ENCODE data around the gene SOHLH1. TPM values are rescaled to one million over a fixed set of nuclear protein-coding genes. Genes with fewer than 3 reads are reported as not detected.
A peak's percentile ranks its signal among the peaks of the same experiment; 100 is the strongest.

The SOHLH1 gene
- total and polyA plus RNA-seq, 10 of the 15 experiments (the other 5 are each of a cell fraction or from before 2014, with no cell fraction given) = not detected

DNA sequence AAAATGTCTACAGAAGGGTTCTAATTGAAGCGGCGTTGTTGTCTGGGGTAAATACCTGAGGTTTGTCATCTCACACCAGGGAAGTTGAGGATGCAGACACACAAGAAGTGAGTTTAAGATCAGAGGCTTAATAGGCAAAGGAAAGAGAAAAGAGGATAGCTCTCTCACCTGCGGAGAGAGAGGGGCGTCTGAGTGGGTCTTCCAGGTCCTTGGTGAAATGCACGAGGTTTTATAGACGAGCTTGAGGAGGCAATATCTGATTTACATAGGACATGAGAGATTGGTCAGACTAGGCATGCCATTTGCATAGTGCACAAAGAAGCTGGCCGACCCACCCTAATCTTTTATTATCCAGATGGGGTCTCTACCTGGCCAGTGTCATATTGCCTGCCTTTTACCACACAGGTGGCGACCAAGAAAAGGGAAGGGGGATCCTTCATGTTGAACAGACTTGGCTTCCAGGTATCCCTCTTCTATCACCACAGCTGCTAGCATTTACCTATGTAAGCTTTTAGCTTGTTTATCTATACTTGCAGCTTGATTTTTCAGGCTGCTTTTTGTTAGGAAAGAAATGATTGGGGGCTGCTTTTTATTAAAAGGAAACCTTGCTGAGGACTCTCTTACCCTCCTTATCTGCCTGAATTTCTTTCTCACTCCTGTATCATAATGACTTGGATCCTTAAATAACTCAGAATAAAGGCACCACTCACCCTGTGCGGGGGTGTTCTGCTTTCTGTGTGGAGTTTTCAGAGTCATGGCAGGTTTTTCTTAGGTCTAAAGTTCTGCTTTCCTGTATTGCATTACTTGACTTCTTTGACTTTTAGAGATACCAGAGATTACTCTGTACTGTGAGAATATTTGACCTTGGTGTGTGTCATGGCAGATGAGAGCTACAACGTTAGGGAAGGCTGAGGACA is 50.5 kb downstream of the SOHLH1 start (continued):
- TF ChIP-seq ZBED1 (IDR thresholded peaks at IDR 0.05; ENCODE audit: borderline replicate concordance) = no peak

DNA sequence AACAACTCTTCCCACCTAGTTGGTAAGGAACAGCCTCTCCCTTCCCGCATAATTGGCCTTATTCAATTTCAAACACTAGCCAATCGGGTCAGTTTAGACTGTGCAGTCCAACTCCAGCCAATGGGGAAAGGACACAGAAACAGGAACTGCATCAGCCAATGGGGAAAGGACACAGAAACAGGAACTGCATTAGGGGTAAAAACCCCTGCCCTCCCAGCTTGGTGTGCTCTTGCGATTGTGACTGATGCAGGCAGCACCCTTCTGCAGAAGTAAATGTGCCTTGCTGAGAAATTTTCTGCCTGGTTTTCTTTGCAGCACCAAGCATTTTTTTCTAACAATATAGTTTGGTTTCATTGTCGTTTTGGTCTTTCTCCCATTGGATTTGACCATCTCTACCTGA is 51.4 kb downstream of the SOHLH1 start:
- Histone ChIP-seq H2AFZ (ENCODE audit: control insufficient read depth, low read depth, low read length) (no peak overlapping the region), H3K9me3 (replicated peaks; ENCODE audit: control insufficient read depth, insufficient read depth, low read length) (peaks cover 2% of the 10 kb centered on the region), H3K79me2 (ENCODE audit: control insufficient read depth, insufficient read depth, low read length) (no peaks in the 10 kb centered on the region), H3K27me3 (replicated peaks in 1 of 2; ENCODE audit: control insufficient read depth in 2 of 2, insufficient read depth in 2 of 2, low read length in 1 of 2) (no peaks in the 10 kb centered on the region; a peak in 1 of 4 replicates), H3K4me1 (ENCODE audit: control insufficient read depth, insufficient read depth, low read length) (no peaks in the 10 kb centered on the region), H3K4me2 (ENCODE audit: control insufficient read depth, insufficient read depth) (no peak overlapping the region), H3K9ac (ENCODE audit: control insufficient read depth, insufficient read depth, low read length) (no peak overlapping the region), H3K4me3 (no peak overlapping the region), H4K20me1 (ENCODE audit: control insufficient read depth, insufficient read depth) (no peaks in the 10 kb centered on the region), H3K36me3 (ENCODE audit: control insufficient read depth in 2 of 2, insufficient read depth in 2 of 2, low read length in 1 of 2) (no peaks in the 10 kb centered on the region), H3K27ac (ENCODE audit: control insufficient read depth, insufficient read depth) (no peak overlapping the region)
- CTCF ChIA-PET = no interaction called here
- intact Hi-C loops (cut with micrococcal nuclease; ENCODE audit: unreplicated experiment) = no loop called here
- POLR2A ChIA-PET = no interaction called here
- in situ Hi-C loops (cut with MboI) = no loop called here
- WGBS (ENCODE audit: insufficient coverage, insufficient replicate concordance, low lambda C conversion rate, missing lambda C conversion rate) = 30% methylated on average over 4 of the region's 4 CpGs
- FAIRE-seq = no peak
- SMC1A ChIA-PET (ENCODE audit: uncharacterized antibody, unreplicated experiment) = no interaction called here
- RAD21 ChIA-PET (ENCODE audit: unreplicated experiment) = no interaction called here
- BruUV-seq (replicated peaks) = no TSS peak
- no peak for ATAC-seq
- no peak for DNase-seq (ENCODE audit: low read depth, low spot score)
- no peak for TF ChIP-seq SUPT20H (IDR thresholded peaks at IDR 0.05; ENCODE audit: borderline replicate concordance, control insufficient read depth, low read depth, low read length)
- TF ChIP-seq CBX5 (IDR thresholded peaks at IDR 0.05; ENCODE audit: low read depth) = 0 out of 2 replicates have a peak, but pooled peaks have one; percentile 72
- TF ChIP-seq RFX5 (IDR thresholded peaks at IDR 0.05; ENCODE audit: low read depth, low read length) = no peak

DNA sequence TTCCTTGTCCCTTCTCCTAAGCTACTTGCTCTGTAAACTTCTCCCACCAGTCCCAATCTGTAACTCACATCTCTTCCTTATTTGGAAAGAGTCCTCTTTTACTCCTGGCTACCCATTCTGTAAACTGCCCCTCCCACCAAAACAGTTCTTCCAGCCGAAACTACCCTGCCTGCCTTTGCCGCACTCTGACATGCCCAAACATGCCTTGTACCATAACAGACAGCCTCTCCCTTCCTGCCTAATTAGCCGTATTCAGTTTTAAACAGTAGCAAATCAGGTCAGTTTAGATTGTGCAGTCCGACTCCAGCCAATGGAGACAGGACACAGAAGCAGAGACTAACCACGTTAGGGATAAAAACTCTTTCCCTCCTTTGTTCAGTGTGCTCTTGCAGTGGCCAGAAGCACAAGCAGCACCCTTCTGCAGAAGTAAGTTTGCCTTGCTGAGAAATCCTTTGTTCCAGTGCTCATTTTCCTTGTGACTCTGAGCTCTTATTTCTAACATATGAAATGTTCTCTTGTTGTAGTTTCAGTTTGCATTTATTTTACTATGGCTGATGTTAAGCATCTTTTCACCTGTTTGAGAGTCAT is 54.6 kb downstream of the SOHLH1 start:
- WGBS (ENCODE audit: insufficient coverage, insufficient replicate concordance, low lambda C conversion rate, missing lambda C conversion rate) = 21% methylated on average over 5 of the region's 5 CpGs
- Histone ChIP-seq H2AFZ (ENCODE audit: control insufficient read depth, low read depth, low read length) (no peak overlapping the region), H3K27ac (ENCODE audit: control insufficient read depth, insufficient read depth) (no peak overlapping the region), H3K9ac (ENCODE audit: control insufficient read depth, insufficient read depth, low read length) (no peak overlapping the region), H3K4me1 (ENCODE audit: control insufficient read depth, insufficient read depth, low read length) (no peaks in the 10 kb centered on the region), H4K20me1 (ENCODE audit: control insufficient read depth, insufficient read depth) (no peaks in the 10 kb centered on the region), H3K36me3 (ENCODE audit: control insufficient read depth in 2 of 2, insufficient read depth in 2 of 2, low read length in 1 of 2) (no peaks in the 10 kb centered on the region), H3K4me3 (no peak overlapping the region), H3K79me2 (ENCODE audit: control insufficient read depth, insufficient read depth, low read length) (no peaks in the 10 kb centered on the region), H3K4me2 (ENCODE audit: control insufficient read depth, insufficient read depth) (no peak overlapping the region), H3K27me3 (replicated peaks in 1 of 2; ENCODE audit: control insufficient read depth in 2 of 2, insufficient read depth in 2 of 2, low read length in 1 of 2) (no peaks in the 10 kb centered on the region; a peak in 1 of 4 replicates), H3K9me3 (replicated peaks; ENCODE audit: control insufficient read depth, insufficient read depth, low read length) (peaks cover 2% of the 10 kb centered on the region)
- no peak for FAIRE-seq
- in situ Hi-C loops (cut with MboI) = no loop called here
- BruUV-seq (replicated peaks) = no TSS peak
- no peak for ATAC-seq
- RAD21 ChIA-PET (ENCODE audit: unreplicated experiment) = no interaction called here
- intact Hi-C loops (cut with micrococcal nuclease; ENCODE audit: unreplicated experiment) = no loop called here
- SMC1A ChIA-PET (ENCODE audit: uncharacterized antibody, unreplicated experiment) = no interaction called here
- POLR2A ChIA-PET = no interaction called here
- CTCF ChIA-PET = no interaction called here
- no peak for DNase-seq (ENCODE audit: low read depth, low spot score)
- no peak for TF ChIP-seq FOXM1 (IDR thresholded peaks at IDR 0.05; ENCODE audit: low read depth, low read length)
- no peak for TF ChIP-seq ZSCAN29 (IDR thresholded peaks at IDR 0.05)
- TF ChIP-seq CBX5 (IDR thresholded peaks at IDR 0.05; ENCODE audit: low read depth) = 0 out of 2 replicates have a peak, but pooled peaks have one; percentile 45
- no peak for TF ChIP-seq BRCA1 (IDR thresholded peaks at IDR 0.05; ENCODE audit: low read depth, low read length)
- TF ChIP-seq, protein P1, sequence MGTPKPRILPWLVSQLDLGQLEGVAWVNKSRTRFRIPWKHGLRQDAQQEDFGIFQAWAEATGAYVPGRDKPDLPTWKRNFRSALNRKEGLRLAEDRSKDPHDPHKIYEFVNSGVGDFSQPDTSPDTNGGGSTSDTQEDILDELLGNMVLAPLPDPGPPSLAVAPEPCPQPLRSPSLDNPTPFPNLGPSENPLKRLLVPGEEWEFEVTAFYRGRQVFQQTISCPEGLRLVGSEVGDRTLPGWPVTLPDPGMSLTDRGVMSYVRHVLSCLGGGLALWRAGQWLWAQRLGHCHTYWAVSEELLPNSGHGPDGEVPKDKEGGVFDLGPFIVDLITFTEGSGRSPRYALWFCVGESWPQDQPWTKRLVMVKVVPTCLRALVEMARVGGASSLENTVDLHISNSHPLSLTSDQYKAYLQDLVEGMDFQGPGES (IDR thresholded peaks at IDR 0.05) = no peak
- TF ChIP-seq, protein P2, sequence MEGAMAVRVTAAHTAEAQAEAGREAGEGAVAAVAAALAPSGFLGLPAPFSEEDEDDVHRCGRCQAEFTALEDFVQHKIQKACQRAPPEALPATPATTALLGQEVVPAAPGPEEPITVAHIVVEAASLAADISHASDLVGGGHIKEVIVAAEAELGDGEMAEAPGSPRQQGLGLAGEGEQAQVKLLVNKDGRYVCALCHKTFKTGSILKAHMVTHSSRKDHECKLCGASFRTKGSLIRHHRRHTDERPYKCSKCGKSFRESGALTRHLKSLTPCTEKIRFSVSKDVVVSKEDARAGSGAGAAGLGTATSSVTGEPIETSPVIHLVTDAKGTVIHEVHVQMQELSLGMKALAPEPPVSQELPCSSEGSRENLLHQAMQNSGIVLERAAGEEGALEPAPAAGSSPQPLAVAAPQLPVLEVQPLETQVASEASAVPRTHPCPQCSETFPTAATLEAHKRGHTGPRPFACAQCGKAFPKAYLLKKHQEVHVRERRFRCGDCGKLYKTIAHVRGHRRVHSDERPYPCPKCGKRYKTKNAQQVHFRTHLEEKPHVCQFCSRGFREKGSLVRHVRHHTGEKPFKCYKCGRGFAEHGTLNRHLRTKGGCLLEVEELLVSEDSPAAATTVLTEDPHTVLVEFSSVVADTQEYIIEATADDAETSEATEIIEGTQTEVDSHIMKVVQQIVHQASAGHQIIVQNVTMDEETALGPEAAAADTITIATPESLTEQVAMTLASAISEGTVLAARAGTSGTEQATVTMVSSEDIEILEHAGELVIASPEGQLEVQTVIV (IDR thresholded peaks at IDR 0.05; ENCODE audit: borderline replicate concordance, partially characterized antibody) = no peak

Data from GM12878 (cell line).